ENCODE results near the gene MOXD1.
"Not testable (repeated sequence)": the region's sequence is repeated elsewhere in the genome, so short reads cannot be mapped to it uniquely, and the experiment has no call there.

The MOXD1 gene

DNA sequence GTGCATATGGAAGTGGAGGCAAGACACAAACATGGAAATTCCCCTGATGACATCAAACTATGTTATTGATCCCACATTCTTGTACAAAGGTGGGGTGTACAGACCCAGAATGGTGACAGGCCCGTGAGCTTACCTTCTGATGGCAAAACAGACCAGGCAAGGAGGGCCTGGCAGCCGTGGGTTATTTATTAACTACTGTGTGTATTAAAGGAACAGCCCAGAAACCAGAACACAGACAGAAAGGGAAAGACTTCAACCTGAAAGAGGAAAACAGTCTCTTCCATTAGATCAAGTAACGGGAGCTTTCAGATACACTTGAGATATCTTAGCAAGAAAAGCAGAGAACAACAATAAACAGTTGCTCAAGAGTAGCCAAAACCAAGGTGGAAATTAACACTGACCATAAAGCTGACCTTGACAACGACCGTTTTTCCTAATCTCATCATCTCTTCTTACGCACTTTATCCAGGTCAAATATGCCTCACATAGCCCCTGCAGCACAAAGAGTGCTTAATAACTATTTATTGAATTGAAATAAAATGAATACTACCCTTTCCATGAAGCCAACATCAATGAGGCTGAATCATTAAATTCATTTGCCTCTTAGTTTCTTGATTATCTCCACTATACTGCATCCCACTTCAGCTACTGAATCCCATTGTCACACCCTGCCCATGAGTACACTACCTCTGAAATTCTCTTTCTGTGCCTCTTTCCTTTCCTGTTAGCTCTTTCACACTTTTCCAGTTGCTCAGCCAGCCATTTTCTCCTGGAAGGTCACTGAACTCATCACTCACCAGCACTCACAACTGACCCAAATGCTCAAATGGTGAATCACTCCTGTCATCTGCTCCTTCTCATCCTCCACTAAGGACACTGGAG, 67.4 kb downstream of the MOXD1 start:
- no peak for DNase-seq (ENCODE audit: insufficient read length, low spot score)
- no peak for FAIRE-seq
- TF ChIP-seq POLR2AphosphoS5 (IDR thresholded peaks at IDR 0.05; ENCODE audit: low read depth, low read length), result no peak
- no peak for TF ChIP-seq POU2F2 (IDR thresholded peaks at IDR 0.05; ENCODE audit: low read depth, low read length)
- TF ChIP-seq PAX5 (IDR thresholded peaks at IDR 0.05; ENCODE audit: insufficient read depth, low read length, severe bottlenecking), result no peak

DNA sequence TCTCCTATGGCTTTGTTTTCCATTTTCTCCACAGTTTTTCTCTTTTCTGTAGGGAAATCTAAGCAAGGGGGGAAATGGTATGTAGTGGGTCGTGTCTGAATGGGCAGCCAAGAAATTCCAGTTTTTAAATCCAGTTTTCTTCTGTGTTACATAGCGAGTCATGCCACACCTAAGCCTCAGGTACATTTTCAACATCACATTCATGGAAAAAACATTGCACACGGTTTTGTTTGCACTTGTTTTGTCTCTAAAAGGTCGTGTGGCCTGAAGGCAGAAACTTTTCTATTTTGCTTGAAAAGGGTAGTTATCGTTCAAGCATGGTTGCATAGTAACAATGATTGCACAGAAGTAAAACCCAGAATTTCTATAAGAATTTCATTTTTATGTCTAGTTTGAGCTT, 70.5 kb downstream of the MOXD1 start:
- FAIRE-seq (no peak), DNase-seq (ENCODE audit: insufficient read length, low spot score) (no peak)
- no peak for TF ChIP-seq POLR2AphosphoS5 (IDR thresholded peaks at IDR 0.05; ENCODE audit: low read depth, low read length)
- no peak for TF ChIP-seq PAX5 (IDR thresholded peaks at IDR 0.05; ENCODE audit: insufficient read depth, low read length, severe bottlenecking)
- no peak for TF ChIP-seq SPI1 (IDR thresholded peaks at IDR 0.05; ENCODE audit: low read depth, low read length)

DNA sequence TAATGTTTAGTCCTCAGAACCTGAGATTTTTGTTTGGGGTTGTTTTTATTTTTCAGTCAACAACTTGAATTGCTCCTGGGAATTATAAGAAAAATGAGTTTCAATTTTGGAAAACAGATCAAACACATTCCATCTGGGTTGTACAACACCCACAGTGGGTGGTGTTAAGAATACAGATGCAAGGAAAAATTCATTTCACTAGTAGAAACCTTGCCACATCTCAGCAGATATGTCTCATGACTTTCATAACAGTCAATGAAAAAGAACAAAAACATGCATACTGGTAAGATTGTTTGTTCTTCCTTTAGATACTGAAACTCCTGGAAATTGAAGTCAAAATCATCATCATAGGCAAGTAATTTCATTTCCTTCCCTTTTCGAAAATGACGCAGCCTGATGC, 78.9 kb downstream of the MOXD1 start:
- DNase-seq (ENCODE audit: insufficient read length, low spot score), result no peak
- no peak for TF ChIP-seq PAX5 (IDR thresholded peaks at IDR 0.05; ENCODE audit: insufficient read depth, low read length, severe bottlenecking)
- TF ChIP-seq POU2F2 (IDR thresholded peaks at IDR 0.05; ENCODE audit: low read depth, low read length), result no peak
- TF ChIP-seq POLR2AphosphoS5 (IDR thresholded peaks at IDR 0.05; ENCODE audit: low read depth, low read length), result no peak
- TF ChIP-seq TAF1 (IDR thresholded peaks at IDR 0.05; ENCODE audit: low read depth, low read length), result no peak
- no peak for TF ChIP-seq SPI1 (IDR thresholded peaks at IDR 0.05; ENCODE audit: low read depth, low read length)
- TF ChIP-seq POLR2A (IDR thresholded peaks at IDR 0.05; ENCODE audit: low read depth, low read length), result no peak
- FAIRE-seq, result no peak

DNA sequence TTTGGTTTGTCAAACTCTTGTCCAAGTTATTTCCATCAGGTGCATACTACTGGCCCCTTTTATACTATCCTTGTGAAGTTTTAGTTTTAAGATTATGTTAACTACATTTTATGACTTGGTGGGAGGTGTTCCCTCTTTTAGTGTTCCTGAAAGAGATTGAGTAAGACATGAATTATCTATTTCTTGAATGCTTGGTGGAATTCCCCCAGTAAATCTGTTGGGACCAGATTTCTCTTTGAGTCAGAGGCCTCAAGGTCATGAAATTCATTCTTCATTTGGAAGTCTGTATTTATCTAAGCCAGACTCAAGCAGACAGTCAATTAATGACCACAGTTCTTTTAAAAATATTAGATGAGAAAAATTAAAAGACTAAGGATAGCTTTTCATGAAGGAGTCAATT, 81.3 kb downstream of the MOXD1 start:
- no peak for FAIRE-seq
- DNase-seq (ENCODE audit: insufficient read length, low spot score), result no peak
- no peak for TF ChIP-seq PAX5 (IDR thresholded peaks at IDR 0.05; ENCODE audit: insufficient read depth, low read length, severe bottlenecking)
- TF ChIP-seq POU2F2 (IDR thresholded peaks at IDR 0.05; ENCODE audit: low read depth, low read length), result no peak
- TF ChIP-seq TAF1 (IDR thresholded peaks at IDR 0.05; ENCODE audit: low read depth, low read length), result no peak
- no peak for TF ChIP-seq POLR2A (IDR thresholded peaks at IDR 0.05; ENCODE audit: low read depth, low read length)
- no peak for TF ChIP-seq SPI1 (IDR thresholded peaks at IDR 0.05; ENCODE audit: low read depth, low read length)
- no peak for TF ChIP-seq POLR2AphosphoS5 (IDR thresholded peaks at IDR 0.05; ENCODE audit: low read depth, low read length)

DNA sequence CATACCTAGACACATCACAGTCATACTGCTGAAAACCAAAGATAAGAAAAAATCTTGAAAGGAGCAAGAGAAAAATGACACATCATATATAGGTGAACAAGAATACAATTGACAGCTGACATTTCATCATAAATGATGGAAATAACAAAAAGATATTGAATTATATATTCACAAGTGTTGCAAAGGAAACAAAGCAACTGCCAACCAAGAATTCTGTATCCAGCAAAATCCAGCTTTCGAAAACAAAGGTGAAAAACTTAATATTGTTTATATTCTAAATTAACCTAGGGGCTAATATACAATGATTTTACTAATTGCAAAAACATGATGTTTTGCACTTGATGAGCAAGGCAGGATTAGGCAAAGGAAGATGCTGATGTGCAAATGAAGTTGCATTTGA, 84.3 kb downstream of the MOXD1 start:
- FAIRE-seq (no peak), DNase-seq (ENCODE audit: insufficient read length, low spot score) (no peak)
- no peak for TF ChIP-seq SPI1 (IDR thresholded peaks at IDR 0.05; ENCODE audit: low read depth, low read length)
- TF ChIP-seq PAX5 (IDR thresholded peaks at IDR 0.05; ENCODE audit: insufficient read depth, low read length, severe bottlenecking), result no peak
- no peak for TF ChIP-seq POLR2A (IDR thresholded peaks at IDR 0.05; ENCODE audit: low read depth, low read length)
- TF ChIP-seq TAF1 (IDR thresholded peaks at IDR 0.05; ENCODE audit: low read depth, low read length), result no peak
- TF ChIP-seq POU2F2 (IDR thresholded peaks at IDR 0.05; ENCODE audit: low read depth, low read length), result no peak
- TF ChIP-seq POLR2AphosphoS5 (IDR thresholded peaks at IDR 0.05; ENCODE audit: low read depth, low read length), result no peak

DNA sequence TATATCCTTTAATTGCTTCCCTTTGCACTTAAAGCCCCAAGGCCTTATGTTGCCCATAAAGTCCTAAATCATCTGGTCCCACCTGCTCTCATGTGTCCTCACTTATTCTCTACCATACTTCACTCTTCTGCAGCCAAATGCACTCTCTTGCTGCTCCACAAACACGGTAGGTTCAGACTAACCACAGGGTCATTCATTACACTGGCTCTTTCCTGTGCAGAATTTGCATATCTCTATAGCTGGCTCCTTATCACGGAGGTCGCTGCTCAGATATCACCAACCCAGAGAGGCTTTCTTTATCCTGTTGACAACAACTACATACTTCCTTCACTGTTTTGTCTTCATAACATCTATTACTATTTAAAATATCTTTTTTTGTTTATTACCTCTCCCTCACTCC, 86.8 kb downstream of the MOXD1 start:
- DNase-seq (ENCODE audit: insufficient read length, low spot score) (no peak), FAIRE-seq (no peak)
- TF ChIP-seq TAF1 (IDR thresholded peaks at IDR 0.05; ENCODE audit: low read depth, low read length), result no peak
- no peak for TF ChIP-seq POLR2AphosphoS5 (IDR thresholded peaks at IDR 0.05; ENCODE audit: low read depth, low read length)
- TF ChIP-seq PAX5 (IDR thresholded peaks at IDR 0.05; ENCODE audit: insufficient read depth, low read length, severe bottlenecking), result no peak
- no peak for TF ChIP-seq SPI1 (IDR thresholded peaks at IDR 0.05; ENCODE audit: low read depth, low read length)
- TF ChIP-seq POLR2A (IDR thresholded peaks at IDR 0.05; ENCODE audit: low read depth, low read length), result no peak
- no peak for TF ChIP-seq POU2F2 (IDR thresholded peaks at IDR 0.05; ENCODE audit: low read depth, low read length)

DNA sequence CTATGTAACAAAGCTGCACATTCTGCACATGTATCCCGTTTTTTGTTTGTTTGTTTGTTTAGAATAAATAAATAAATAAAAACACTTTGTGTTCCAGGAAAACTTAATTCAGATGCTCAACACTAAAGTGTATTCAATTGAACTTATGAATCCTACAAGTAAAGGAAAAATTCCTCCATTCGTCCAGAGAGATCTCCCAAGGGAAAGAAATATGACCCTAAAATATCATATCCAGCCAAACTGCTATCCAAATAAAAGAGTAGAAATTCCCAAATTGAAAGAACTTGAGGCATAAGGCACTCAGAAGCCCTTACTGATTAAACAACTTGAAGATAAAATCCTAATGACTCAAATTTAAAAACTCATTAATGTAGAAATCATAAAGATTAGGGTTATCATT, 90.4 kb downstream of the MOXD1 start:
- TF ChIP-seq POU2F2 (IDR thresholded peaks at IDR 0.05; ENCODE audit: low read depth, low read length), result no peak
- TF ChIP-seq SPI1 (IDR thresholded peaks at IDR 0.05; ENCODE audit: low read depth, low read length), result no peak
- no peak for TF ChIP-seq POLR2A (IDR thresholded peaks at IDR 0.05; ENCODE audit: low read depth, low read length)
- TF ChIP-seq PAX5 (IDR thresholded peaks at IDR 0.05; ENCODE audit: insufficient read depth, low read length, severe bottlenecking), result no peak
- no peak for TF ChIP-seq TAF1 (IDR thresholded peaks at IDR 0.05; ENCODE audit: low read depth, low read length)
- no peak for TF ChIP-seq POLR2AphosphoS5 (IDR thresholded peaks at IDR 0.05; ENCODE audit: low read depth, low read length)
- no peak for FAIRE-seq
- DNase-seq (ENCODE audit: insufficient read length, low spot score), result no peak

DNA sequence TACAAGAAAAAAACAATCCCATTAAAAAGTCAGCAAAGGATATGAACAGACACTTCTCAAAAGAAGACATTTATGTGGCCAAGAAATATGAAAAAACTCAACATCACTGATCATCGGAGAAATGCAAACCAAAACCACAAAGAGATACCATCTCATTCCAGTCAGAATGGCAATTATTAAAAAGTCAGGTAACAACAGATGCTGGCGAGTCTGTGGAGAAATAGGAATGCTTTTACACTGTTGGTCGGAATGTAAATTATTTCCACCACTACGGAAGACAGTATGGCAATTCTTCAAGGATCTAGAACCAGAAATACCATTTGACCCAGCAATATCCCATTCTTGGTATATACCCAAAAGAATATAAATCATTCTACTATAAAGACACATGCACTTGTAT, 91.1 kb downstream of the MOXD1 start:
- not testable (repeated sequence) for FAIRE-seq; DNase-seq (ENCODE audit: insufficient read length, low spot score)

DNA sequence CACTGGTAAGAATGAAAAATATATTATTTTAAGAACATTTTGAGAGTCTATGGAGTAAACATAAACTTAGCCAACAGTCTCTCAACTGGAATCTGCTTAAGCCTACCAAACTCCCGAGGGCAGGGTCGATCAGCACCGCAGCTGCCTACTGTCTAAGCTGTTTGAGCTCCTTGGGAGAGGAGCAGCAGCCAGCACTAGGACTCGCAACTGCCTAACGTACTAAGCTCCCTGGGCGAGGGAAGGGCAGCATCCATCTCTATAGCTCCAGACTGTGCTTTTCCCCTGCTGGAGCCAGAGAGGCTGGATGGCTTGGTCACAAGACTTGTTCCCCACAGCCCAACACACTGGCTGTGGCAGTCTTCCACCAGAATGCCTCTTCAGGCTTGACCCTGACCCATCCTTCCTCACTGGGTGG, 96.4 kb downstream of the MOXD1 start:
- no peak for FAIRE-seq
- TF ChIP-seq POLR2AphosphoS5 (IDR thresholded peaks at IDR 0.05; ENCODE audit: low read depth, low read length), result no peak
- no peak for TF ChIP-seq TAF1 (IDR thresholded peaks at IDR 0.05; ENCODE audit: low read depth, low read length)
- TF ChIP-seq POU2F2 (IDR thresholded peaks at IDR 0.05; ENCODE audit: low read depth, low read length), result no peak
- TF ChIP-seq SPI1 (IDR thresholded peaks at IDR 0.05; ENCODE audit: low read depth, low read length), result no peak
- TF ChIP-seq POLR2A (IDR thresholded peaks at IDR 0.05; ENCODE audit: low read depth, low read length), result no peak
- DNase-seq (ENCODE audit: insufficient read length, low spot score), result no peak

DNA sequence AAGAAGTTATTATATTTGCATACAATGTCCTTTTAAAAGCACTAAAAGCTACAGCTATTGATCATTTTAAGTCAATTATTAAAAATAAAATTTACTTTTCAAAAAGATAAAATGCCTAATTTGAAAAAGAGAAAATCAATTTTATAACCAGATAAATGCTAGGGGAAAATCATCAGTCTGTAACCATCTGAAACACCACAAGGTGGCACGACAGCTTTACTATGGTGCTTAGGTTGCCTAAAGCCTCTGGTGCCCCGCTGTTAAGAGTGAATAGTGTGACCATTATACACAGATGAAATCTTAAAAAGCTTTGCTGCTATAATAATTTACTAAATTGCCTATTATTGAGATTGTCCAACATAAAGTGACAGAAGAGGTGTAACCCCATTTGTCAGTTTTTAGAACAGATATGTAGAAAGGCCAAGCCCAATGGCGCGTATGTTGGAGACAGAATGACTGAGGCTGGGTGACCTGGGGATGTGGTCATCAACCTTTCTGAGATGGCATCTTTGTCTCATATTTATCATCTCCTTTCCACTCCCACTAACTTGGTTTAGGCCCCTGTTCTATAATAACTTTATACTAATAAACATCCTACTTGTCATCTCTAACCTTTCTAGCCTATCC, 100.8 kb downstream of the MOXD1 start:
- TF ChIP-seq TAF1 (IDR thresholded peaks at IDR 0.05; ENCODE audit: low read depth, low read length), result no peak
- no peak for TF ChIP-seq PAX5 (IDR thresholded peaks at IDR 0.05; ENCODE audit: insufficient read depth, low read length, severe bottlenecking)
- TF ChIP-seq POLR2AphosphoS5 (IDR thresholded peaks at IDR 0.05; ENCODE audit: low read depth, low read length), result no peak
- TF ChIP-seq POLR2A (IDR thresholded peaks at IDR 0.05; ENCODE audit: low read depth, low read length), result no peak
- TF ChIP-seq POU2F2 (IDR thresholded peaks at IDR 0.05; ENCODE audit: low read depth, low read length), result no peak
- no peak for TF ChIP-seq SPI1 (IDR thresholded peaks at IDR 0.05; ENCODE audit: low read depth, low read length)
- DNase-seq (ENCODE audit: insufficient read length, low spot score), result no peak
- peak; percentile 48 for FAIRE-seq
